BLaER1 (cell line): ENCODE measurements around the gene GPATCH8.

Experiments used
- H3K27ac ChIP-seq: shearing (Covaris generic); formaldehyde crosslinking; 2 replicates; pipeline ENCODE4 v1.8.1; 2022
- H3K27me3 ChIP-seq: shearing (Covaris generic); formaldehyde crosslinking; 2 replicates; pipeline ENCODE4 v1.8.1; 2022
- H3K36me3 ChIP-seq: shearing (Covaris generic); formaldehyde crosslinking; 2 replicates; pipeline ENCODE4 v1.8.1; 2022
- H3K4me1 ChIP-seq: shearing (Covaris generic); formaldehyde crosslinking; 2 replicates; pipeline ENCODE4 v1.8.1; 2022
- H3K4me2 ChIP-seq: shearing (Covaris generic); formaldehyde crosslinking; 2 replicates; pipeline ENCODE4 v1.8.1; 2022
- H3K4me3 ChIP-seq: shearing (Covaris generic); formaldehyde crosslinking; 2 replicates; pipeline ENCODE4 v1.8.1; 2022
- H3K9ac ChIP-seq: shearing (Covaris generic); formaldehyde crosslinking; 2 replicates; pipeline ENCODE4 v1.8.1; 2022
- H3K9me3 ChIP-seq: shearing (Covaris generic); formaldehyde crosslinking; 2 replicates; pipeline ENCODE4 v1.8.1; 2022
- H4K20me1 ChIP-seq: shearing (Covaris generic); formaldehyde crosslinking; 2 replicates; pipeline ENCODE4 v1.8.1; 2022
- Cebpa-rat ChIP-seq: shearing (Covaris generic); IDR thresholded peaks from 2 replicates; pipeline ENCODE4 v1.8.1; 2022

Gene GPATCH8

DNA sequence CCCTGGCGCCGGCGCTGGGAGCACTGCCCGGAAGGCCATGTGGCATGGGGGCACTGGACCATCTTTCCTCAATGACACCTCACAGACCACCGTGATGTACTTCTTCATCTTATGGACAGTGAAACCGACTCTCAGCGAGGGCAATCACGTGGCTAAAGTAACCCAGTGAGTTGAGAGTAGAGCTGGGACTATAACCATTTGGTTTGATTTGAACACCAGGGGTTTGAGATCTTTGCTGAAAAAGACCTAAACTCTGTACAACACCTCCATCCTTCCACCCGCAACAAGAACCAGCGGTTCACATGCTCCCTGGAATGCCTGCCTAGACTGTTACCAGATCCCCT, 117.1 kb downstream of the GPATCH8 start:
- H3K9me3 ChIP-seq: no peaks in the 10 kb centered on the region
- peak overlapping the region; percentile 99 for H3K4me2 ChIP-seq
- no peak for TF ChIP-seq Cebpa-rat
- H3K4me1 ChIP-seq: peaks cover 37% of the 10 kb centered on the region
- no peaks in the 10 kb centered on the region for H4K20me1 ChIP-seq
- no peaks in the 10 kb centered on the region for H3K27me3 ChIP-seq
- no peak overlapping the region; the same call in 1 of the 2 replicates for H3K27ac ChIP-seq
- no peak overlapping the region for H3K9ac ChIP-seq
- no peaks in the 10 kb centered on the region for H3K36me3 ChIP-seq
- H3K4me3 ChIP-seq: peak overlapping the region; percentile 69

DNA sequence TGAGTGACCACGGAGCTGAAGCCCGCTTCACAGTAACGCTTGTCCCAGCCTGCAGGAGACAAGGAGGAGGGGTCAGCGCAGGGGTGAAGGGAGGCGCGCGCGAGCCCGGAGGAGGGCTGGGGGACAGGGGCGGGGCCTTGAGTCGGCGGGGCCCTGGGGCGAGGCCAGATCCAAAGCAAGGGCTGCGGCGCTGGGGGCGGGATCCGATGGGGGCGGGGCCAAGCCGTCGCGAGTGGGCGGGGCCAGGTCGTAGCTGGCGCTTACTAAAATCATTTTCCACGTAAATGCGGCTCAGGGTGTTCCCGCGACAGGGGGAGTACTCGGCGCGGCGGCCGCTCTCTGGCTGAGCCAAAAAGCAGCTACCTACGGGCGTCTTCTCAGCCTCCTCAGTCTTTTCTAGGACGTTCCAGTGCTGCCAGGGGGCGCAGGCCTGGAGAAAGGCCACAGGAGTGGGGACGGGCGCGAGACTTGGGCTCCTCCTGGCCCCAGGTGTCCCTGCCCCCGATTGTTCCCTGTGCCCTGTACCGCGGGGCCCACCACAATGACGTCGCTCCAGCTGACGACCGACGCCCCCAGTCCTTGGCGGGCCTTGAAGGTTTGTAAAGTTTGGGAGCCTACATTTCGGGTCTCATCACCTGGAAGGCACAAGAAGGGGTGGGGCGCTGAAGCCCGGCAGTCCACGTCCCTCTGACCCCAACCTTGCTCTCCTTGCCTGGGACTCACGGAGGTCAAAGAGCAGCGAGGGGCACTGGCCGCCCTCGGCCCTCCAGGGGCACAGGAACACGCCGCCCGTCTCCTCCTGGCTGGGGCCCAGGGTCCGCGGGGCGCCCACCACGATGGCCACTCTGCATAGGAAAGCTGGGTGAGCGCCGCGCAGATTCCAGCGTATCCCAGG, 117.7 kb downstream of the GPATCH8 start:
- H3K4me3 ChIP-seq: peak overlapping the region; percentile 69
- no peaks in the 10 kb centered on the region for H3K27me3 ChIP-seq
- H3K4me1 ChIP-seq: peaks cover 31% of the 10 kb centered on the region
- H3K9me3 ChIP-seq: no peaks in the 10 kb centered on the region
- peak overlapping the region; percentile 80 for H3K9ac ChIP-seq
- TF ChIP-seq Cebpa-rat: no peak
- peak overlapping the region; percentile 59 for H3K27ac ChIP-seq
- H4K20me1 ChIP-seq: no peaks in the 10 kb centered on the region
- H3K4me2 ChIP-seq: peak overlapping the region; percentile 99
- H3K36me3 ChIP-seq: no peaks in the 10 kb centered on the region

DNA sequence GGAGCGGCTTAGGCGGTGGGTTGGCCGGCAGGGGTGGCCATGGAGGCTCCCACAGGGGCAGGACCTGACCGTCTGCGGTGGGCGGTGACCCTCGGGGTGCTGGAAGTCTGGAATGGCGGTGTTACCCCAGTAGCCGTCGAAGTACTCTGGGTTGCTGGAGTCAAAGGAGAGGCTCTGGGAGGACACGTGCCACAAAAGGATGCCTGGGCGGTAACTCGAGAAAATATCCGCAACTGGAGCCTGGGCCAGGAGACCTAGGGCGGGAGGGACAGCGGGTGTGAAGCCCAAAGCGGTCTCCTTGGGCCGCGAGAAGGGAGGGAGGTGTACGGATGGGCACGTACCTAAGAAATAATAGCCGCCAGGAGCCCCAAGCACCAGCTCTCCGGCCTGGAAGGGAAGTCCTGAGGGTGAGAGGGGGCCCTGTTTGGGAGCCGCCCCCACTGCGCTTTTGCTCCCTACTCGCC, 118.4 kb downstream of the GPATCH8 start:
- Histone ChIP-seq H3K36me3 (no peaks in the 10 kb centered on the region), H3K4me2 (peak overlapping the region; percentile 99), H4K20me1 (no peaks in the 10 kb centered on the region), H3K27ac (peak overlapping the region; percentile 27; the same call in 1 of the 2 replicates), H3K9ac (peak overlapping the region; percentile 56), H3K4me1 (peaks cover 25% of the 10 kb centered on the region), H3K9me3 (no peaks in the 10 kb centered on the region), H3K27me3 (no peaks in the 10 kb centered on the region), H3K4me3 (peak overlapping the region; percentile 69)
- TF ChIP-seq Cebpa-rat: no peak

- Histone ChIP-seq H3K27ac (no peak overlapping the region), H3K9ac (no peak overlapping the region; the same call in 1 of the 2 replicates), H3K4me3 (peak overlapping the region; percentile 69; the same call in 1 of the 2 replicates), H3K4me2 (peak overlapping the region; percentile 99), H4K20me1 (no peaks in the 10 kb centered on the region), H3K36me3 (no peaks in the 10 kb centered on the region), H3K27me3 (no peaks in the 10 kb centered on the region), H3K9me3 (no peaks in the 10 kb centered on the region), H3K4me1 (peaks cover 20% of the 10 kb centered on the region)
- TF ChIP-seq Cebpa-rat: no peak
Observed at GRCh38 chr17:44384281-44384822, 118.9 kb downstream of the GPATCH8 start.

- Histone ChIP-seq H3K27ac (no peak overlapping the region), H3K4me2 (no peak overlapping the region), H3K36me3 (no peaks in the 10 kb centered on the region), H3K9me3 (no peaks in the 10 kb centered on the region), H4K20me1 (no peaks in the 10 kb centered on the region), H3K27me3 (no peaks in the 10 kb centered on the region), H3K4me3 (no peak overlapping the region), H3K9ac (no peak overlapping the region), H3K4me1 (peaks cover 17% of the 10 kb centered on the region)
- TF ChIP-seq Cebpa-rat: no peak
Observed at GRCh38 chr17:44383861-44384260, 119.3 kb downstream of the GPATCH8 start.

- H3K4me2 ChIP-seq: no peak overlapping the region
Observed at GRCh38 chr17:44383363-44383762, 119.8 kb downstream of the GPATCH8 start.

GRCh38 chr17:44382917-44383316, 120.3 kb downstream of the GPATCH8 start:
- H3K27me3 ChIP-seq: no peaks in the 10 kb centered on the region
- no peak overlapping the region for H3K27ac ChIP-seq
- H3K36me3 ChIP-seq: no peaks in the 10 kb centered on the region
- peaks cover 17% of the 10 kb centered on the region for H3K4me1 ChIP-seq
- H3K4me3 ChIP-seq: no peak overlapping the region
- H4K20me1 ChIP-seq: no peaks in the 10 kb centered on the region
- TF ChIP-seq Cebpa-rat: no peak
- no peak overlapping the region for H3K9ac ChIP-seq
- no peak overlapping the region for H3K4me2 ChIP-seq
- H3K9me3 ChIP-seq: no peaks in the 10 kb centered on the region

More at GRCh38 chr17:44383363-44383762, 119.8 kb downstream of the GPATCH8 start:
- Histone ChIP-seq H3K9me3 (no peaks in the 10 kb centered on the region), H3K4me1 (peaks cover 17% of the 10 kb centered on the region), H3K27me3 (no peaks in the 10 kb centered on the region), H3K27ac (no peak overlapping the region), H3K9ac (no peak overlapping the region), H4K20me1 (no peaks in the 10 kb centered on the region), H3K4me3 (no peak overlapping the region), H3K36me3 (no peaks in the 10 kb centered on the region)
- TF ChIP-seq Cebpa-rat: no peak

- H3K36me3 ChIP-seq: no peaks in the 10 kb centered on the region
- H3K9me3 ChIP-seq: no peaks in the 10 kb centered on the region
- H3K27me3 ChIP-seq: no peaks in the 10 kb centered on the region
- no peak overlapping the region for H3K27ac ChIP-seq
- H4K20me1 ChIP-seq: no peaks in the 10 kb centered on the region
- no peak overlapping the region for H3K4me3 ChIP-seq
- no peak for TF ChIP-seq Cebpa-rat
- no peak overlapping the region for H3K9ac ChIP-seq
- no peak overlapping the region for H3K4me2 ChIP-seq
- peaks cover 17% of the 10 kb centered on the region for H3K4me1 ChIP-seq
Observed at GRCh38 chr17:44381810-44382305, 121.3 kb downstream of the GPATCH8 start.

- Histone ChIP-seq H3K4me1 (peaks cover 13% of the 10 kb centered on the region), H4K20me1 (no peaks in the 10 kb centered on the region), H3K9ac (no peak overlapping the region), H3K4me3 (no peak overlapping the region), H3K9me3 (no peaks in the 10 kb centered on the region), H3K27me3 (no peaks in the 10 kb centered on the region), H3K27ac (no peak overlapping the region), H3K4me2 (no peak overlapping the region), H3K36me3 (no peaks in the 10 kb centered on the region)
- TF ChIP-seq Cebpa-rat: no peak
Observed at GRCh38 chr17:44380767-44381166, 122.4 kb downstream of the GPATCH8 start.

- Histone ChIP-seq H3K9me3 (no peaks in the 10 kb centered on the region), H3K27me3 (no peaks in the 10 kb centered on the region), H4K20me1 (no peaks in the 10 kb centered on the region), H3K4me1 (peaks cover 16% of the 10 kb centered on the region), H3K4me2 (no peak overlapping the region), H3K9ac (no peak overlapping the region), H3K4me3 (no peak overlapping the region), H3K36me3 (no peaks in the 10 kb centered on the region), H3K27ac (no peak overlapping the region)
- TF ChIP-seq Cebpa-rat: no peak
Observed at GRCh38 chr17:44379887-44380286, 123.3 kb downstream of the GPATCH8 start.
